SH-SY5Y (cell line): ENCODE measurements around the gene GRIN2A.

ENCODE experiments used
- GATA2 ChIP-seq: IDR thresholded peaks from 2 replicates; pipeline ENCODE4 v1.6.1; 2011; ENCODE audit warnings: mild to moderate bottlenecking, low read depth, low read length
- GATA3 ChIP-seq: IDR thresholded peaks from 2 replicates; pipeline ENCODE4 v1.6.1; 2011; ENCODE audit warnings: low read depth, mild to moderate bottlenecking, low read length, moderate library complexity

- no peak for TF ChIP-seq GATA2
- TF ChIP-seq GATA3, result no peak
Measured at GRCh38 chr16:10087151-10087550, 95.1 kb downstream of the GRIN2A start.
